HG03442 (cell line): Measurements from ENCODE around the gene SDHAF4.
"Not testable (repeated sequence)": the region's sequence is repeated elsewhere in the genome, so short reads cannot be mapped to it uniquely, and the experiment has no call there.

Experiments
- ATAC-seq: cut with Tn5 transposase; IDR thresholded peaks from one replicate; pipeline ENCODE4 v1.9.1; 2021; ENCODE audit warnings: mild to moderate bottlenecking, moderate library complexity; ENCODE audit not compliant: unreplicated experiment

Gene SDHAF4

GRCh38 chr6:70590400-70590799, 23.7 kb downstream of the SDHAF4 start:
- ATAC-seq: no peak

DNA sequence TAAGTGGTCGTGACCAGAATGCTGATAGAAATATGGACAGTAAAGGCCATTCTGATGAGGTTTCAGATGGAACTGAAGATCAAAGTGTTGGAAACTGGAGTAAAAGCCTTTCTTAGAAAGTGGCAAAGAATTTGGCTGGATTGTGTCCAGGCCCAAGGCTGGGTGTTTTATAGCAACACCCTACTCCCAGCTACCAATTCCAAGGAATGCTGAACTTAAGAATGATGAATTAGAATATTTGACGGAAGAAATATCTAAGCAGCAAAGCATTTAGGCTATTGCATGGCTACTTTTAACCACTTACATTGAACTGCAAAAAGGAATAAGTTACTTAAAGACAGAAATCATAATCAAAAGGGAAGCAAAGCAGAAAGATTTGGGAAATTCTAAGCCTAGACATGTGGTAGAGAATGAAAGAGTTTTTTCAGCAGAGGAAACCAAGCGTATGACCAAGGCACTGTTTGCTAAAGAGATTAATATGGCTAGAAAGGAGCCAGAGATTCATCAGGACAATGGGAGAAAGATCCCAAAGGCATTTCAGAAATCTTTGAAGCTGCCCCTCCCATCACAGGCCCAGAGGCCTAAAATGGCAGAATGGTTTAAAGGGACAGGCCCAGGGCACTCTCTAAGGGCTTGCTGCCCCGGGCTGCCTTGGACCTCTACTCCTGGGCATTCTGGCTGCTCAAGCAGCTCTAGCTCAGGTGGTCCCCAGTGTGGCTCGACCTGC, 25.8 kb downstream of the SDHAF4 start:
- ATAC-seq: no peak

DNA sequence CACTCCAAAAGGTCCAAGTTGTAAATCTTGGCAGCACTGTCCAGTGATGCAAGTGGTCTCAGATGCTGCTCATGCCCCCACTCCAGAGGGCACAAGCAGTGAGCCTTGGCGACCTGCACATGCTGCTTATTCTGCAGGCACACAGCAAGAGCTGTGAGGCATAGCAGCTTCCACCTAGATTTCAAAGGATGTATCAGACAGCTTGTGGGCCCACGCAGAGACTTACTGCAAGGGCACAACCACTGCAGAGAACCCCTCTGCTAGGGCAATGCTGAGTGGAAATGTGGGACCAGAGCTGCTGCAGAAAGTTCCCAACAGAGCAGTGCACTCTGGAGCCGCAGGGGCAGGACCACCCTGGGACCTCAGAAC, 26.4 kb downstream of the SDHAF4 start:
- ATAC-seq: no peak

- ATAC-seq: no peak
These were observed 32.5 kb downstream of the SDHAF4 start for GRCh38 chr6:70599187-70599586.

DNA sequence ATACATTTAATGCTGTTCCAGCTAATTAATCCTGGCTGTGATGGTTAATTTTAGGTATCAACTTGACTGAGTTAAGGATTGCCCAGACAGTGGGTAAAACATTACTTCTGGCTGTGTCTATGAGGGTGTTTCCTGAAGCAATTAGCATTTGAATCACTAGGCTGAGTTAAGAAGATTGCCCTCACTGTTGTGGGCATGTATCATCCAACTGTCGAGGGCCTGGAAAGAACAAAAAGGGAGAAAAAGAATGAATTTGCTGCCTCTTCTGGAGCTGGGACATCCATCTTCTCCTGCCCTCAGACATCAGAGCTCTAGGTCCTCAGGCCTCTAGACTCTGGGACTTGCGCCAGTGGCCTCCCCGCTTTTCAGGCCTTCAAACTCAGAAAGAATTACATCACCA, 34.3 kb downstream of the SDHAF4 start:
- ATAC-seq: no peak

GRCh38 chr6:70604254-70604653, 37.5 kb downstream of the SDHAF4 start:
- no peak for ATAC-seq

DNA sequence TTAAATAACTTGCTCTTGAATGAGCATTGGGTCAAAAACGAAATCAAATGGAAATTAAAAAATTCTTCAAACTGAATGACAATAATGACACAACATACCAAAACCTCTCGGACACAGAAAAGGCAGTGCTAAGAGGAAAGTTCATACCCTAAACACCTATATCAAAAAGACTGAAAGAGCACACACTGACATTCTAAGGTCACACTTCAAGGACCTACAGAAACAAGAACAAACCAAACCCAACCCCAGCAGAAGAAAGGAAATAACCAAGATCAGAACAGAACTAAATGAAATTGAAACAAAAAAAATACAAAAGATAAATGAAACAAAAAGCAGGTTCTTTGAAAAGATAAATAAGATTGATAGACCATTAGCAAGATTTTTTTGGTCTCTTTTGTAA, 40.6 kb downstream of the SDHAF4 start:
- not testable (repeated sequence) for ATAC-seq

GRCh38 chr6:70609181-70609580, 42.5 kb downstream of the SDHAF4 start:
- not testable (repeated sequence) for ATAC-seq

GRCh38 chr6:70616728-70617260, 50.1 kb downstream of the SDHAF4 start:
- ATAC-seq: no peak

DNA sequence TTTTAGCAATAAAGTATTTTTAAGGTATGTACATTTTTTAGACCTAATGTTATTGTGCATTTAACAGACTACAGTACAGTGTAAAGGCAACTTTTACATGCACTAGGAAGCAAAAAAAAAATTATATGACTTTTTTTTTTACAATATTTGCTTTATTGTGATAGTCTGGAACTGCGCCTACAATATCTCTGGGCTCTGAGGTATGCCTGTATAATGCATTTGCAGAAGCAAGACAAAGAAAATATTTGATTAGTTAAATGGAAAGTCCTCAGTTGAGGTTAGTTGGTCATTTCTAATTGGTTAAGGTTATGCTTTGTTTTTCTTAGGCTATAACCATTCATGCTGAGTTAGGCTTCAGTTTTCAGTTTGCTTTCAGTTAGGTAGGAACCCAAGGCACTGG, 54.0 kb downstream of the SDHAF4 start:
- ATAC-seq: no peak

- no peak for ATAC-seq
These were observed 55.7 kb downstream of the SDHAF4 start for GRCh38 chr6:70622461-70622860.

DNA sequence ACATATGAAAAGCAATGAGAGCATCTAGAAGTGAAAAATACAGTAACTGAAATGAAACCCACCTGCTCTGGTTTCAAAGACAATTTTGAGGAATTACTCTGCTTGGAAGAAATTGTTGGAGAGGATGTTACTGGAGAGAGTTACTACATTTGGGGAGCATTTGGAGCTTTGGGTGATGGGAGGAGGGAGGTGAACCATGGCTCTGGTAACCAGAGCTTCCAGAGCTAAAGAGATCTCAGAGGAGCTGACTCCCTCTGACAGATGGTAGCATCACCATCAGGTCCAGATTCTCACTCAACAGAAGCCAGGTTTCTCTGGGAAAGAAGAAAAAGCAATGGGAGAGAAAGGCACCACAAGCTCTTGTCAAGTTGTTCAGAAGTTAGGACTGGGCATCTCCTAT, 58.7 kb downstream of the SDHAF4 start:
- ATAC-seq: no peak

DNA sequence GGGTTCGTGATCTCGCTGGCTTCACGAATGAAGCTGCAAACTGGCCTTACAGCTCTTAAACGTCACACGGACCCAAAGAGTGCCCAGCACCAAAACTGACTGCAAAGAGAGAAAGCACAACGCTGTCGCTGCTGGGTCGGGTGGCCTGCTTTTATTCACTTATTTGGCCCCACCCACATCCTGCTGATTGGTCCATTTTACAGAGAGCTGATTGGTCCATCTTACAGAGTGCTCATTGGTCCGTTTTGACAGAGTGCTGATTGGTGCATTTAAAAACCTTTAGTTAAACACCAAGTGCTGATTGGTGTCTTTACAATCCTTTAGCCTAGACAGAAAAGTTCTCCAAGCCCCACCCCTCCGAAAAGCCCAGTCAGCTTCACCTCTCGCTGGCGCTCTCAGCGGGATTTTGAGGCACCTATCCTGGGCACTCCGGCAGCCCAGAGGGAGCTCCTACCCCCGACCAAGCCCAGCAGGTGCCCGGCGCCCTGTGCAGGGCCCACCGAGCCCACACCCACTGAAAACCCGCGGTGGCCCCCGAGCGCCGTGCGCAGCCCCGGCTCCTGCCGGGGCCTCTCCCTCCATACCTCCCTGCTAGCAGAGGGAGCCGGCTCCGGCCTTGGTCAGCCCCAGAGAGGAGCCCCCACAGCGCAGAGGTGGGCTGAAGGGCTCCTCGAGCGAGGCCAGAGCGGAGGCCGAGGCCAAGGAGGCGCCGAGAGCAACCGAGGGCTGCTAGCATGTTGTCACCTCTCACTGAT, 60.9 kb downstream of the SDHAF4 start:
- ATAC-seq: no peak

DNA sequence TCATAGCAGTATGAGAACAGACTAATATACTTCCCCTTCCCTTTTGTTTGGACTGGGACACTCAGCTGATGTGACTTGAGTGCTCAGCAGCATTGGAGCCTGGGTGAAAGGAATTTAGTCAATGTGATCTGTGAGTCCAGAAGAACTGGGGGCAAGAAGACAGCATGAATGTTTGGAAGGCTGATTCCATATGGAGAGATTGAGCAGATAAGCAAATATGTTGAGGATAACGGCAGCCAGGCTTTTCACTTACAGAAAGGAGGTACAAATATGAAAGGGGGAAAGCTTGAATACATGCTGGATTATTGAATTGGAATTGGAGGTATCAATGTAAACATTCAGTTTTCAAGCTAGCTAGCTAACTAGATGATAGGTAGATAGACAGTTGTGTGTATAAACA, 63.2 kb downstream of the SDHAF4 start:
- ATAC-seq: no peak

- ATAC-seq: no peak
These were observed 67.1 kb downstream of the SDHAF4 start for GRCh38 chr6:70633870-70634269.

GRCh38 chr6:70636596-70636995, 69.9 kb downstream of the SDHAF4 start:
- ATAC-seq: no peak

GRCh38 chr6:70638468-70638867, 71.7 kb downstream of the SDHAF4 start:
- ATAC-seq: no peak
